ENCODE results near the gene CLK2. TPM values are rescaled to one million over a fixed set of nuclear protein-coding genes. Genes with fewer than 3 reads are reported as not detected.
"Not testable (repeated sequence)": the region's sequence is repeated elsewhere in the genome, so short reads cannot be mapped to it uniquely, and the experiment has no call there.

The CLK2 gene
- total RNA-seq, 4 donors from 2014 or later = 16.9 to 41.3 (median 32.7) TPM

GRCh38 chr1:155250633-155251449 is 22.5 kb downstream of the CLK2 start:
- ATAC-seq (ENCODE audit: low FRiP score) = peak; percentile 78
- DNase-seq (ENCODE audit: low spot score) = peak; percentile 79
- peak in 2 of 3 donors; percentile 92 to 98 for TF ChIP-seq CTCF (IDR thresholded peaks at IDR 0.05)

- no peak for TF ChIP-seq CTCF (IDR thresholded peaks at IDR 0.05)
- DNase-seq (ENCODE audit: low spot score) (no peak), ATAC-seq (ENCODE audit: low FRiP score) (no peak)
These were observed 23.1 kb downstream of the CLK2 start for GRCh38 chr1:155250246-155250632.

- no peak for ATAC-seq (ENCODE audit: low FRiP score)
- no peak for DNase-seq (ENCODE audit: low spot score)
- TF ChIP-seq CTCF (IDR thresholded peaks at IDR 0.05) = no peak
These were observed 25.4 kb downstream of the CLK2 start for GRCh38 chr1:155247667-155248553.

- not testable (repeated sequence) for ATAC-seq (ENCODE audit: low FRiP score)
These were observed 26.5 kb downstream of the CLK2 start for GRCh38 chr1:155246796-155247195.

GRCh38 chr1:155245163-155245524 is 28.2 kb downstream of the CLK2 start:
- ATAC-seq (ENCODE audit: low FRiP score) = no peak
- no peak for TF ChIP-seq CTCF (IDR thresholded peaks at IDR 0.05)
- DNase-seq (ENCODE audit: low spot score) = no peak

More at GRCh38 chr1:155246796-155247195, 26.5 kb downstream of the CLK2 start:
- DNase-seq (ENCODE audit: low spot score) = not testable (repeated sequence)

GRCh38 chr1:155244368-155245162 is 28.7 kb downstream of the CLK2 start:
- peak; percentile 90 for ATAC-seq (ENCODE audit: low FRiP score)
- DNase-seq (ENCODE audit: low spot score) = peak; percentile 95
- peak in 2 of 3 donors; percentile 99 to 100 for TF ChIP-seq CTCF (IDR thresholded peaks at IDR 0.05)
